ENCODE results near the gene MEFV. TPM values are rescaled to one million over a fixed set of nuclear protein-coding genes. Genes with fewer than 3 reads are reported as not detected.

The MEFV gene
- total and polyA plus RNA-seq, 10 of the 15 experiments (the other 5 are each of a cell fraction or from before 2014, with no cell fraction given): 0.03 to 0.11 (median 0.09) TPM; not detected in 5

GRCh38 chr16:3264137-3265036 is 8.0 kb upstream of the MEFV start:
- Histone ChIP-seq H3K4me2 (ENCODE audit: control insufficient read depth, insufficient read depth) (peak overlapping the region; percentile 90), H4K20me1 (ENCODE audit: control insufficient read depth, insufficient read depth) (no peaks in the 10 kb centered on the region), H3K9ac (ENCODE audit: control insufficient read depth, insufficient read depth, low read length) (peak overlapping the region; percentile 88), H3K27ac (ENCODE audit: control insufficient read depth, insufficient read depth) (peak overlapping the region; percentile 93), H3K4me1 (ENCODE audit: control insufficient read depth, insufficient read depth, low read length) (peaks cover 8% of the 10 kb centered on the region; the same call in 1 of the 2 replicates), H3K4me3 (peak overlapping the region; percentile 82), H3K36me3 (ENCODE audit: control insufficient read depth in 2 of 2, insufficient read depth in 2 of 2, low read length in 1 of 2) (no peaks in the 10 kb centered on the region), H3K9me3 (replicated peaks; ENCODE audit: control insufficient read depth, insufficient read depth, low read length) (peaks cover 3% of the 10 kb centered on the region; the same call in 2 of the 3 replicates), H2AFZ (ENCODE audit: control insufficient read depth, low read depth, low read length) (peak overlapping the region; percentile 87), H3K27me3 (replicated peaks in 1 of 2; ENCODE audit: control insufficient read depth in 2 of 2, insufficient read depth in 2 of 2, low read length in 1 of 2) (no peaks in the 10 kb centered on the region), H3K79me2 (ENCODE audit: control insufficient read depth, insufficient read depth, low read length) (no peaks in the 10 kb centered on the region)
- FAIRE-seq (peak; percentile 49), ATAC-seq (peak; percentile 96), DNase-seq (ENCODE audit: low read depth, low spot score) (peak; percentile 84)
- in situ Hi-C loops (cut with MboI) (no loop called here), intact Hi-C loops (cut with micrococcal nuclease; ENCODE audit: unreplicated experiment) (loop anchor here (1.0 to 10.0 kb wide), 5 partner anchors 19 to 238 kb away; partner anchors contain the start of genes CLUAP1, TIGD7, ZNF263 and ZNF75A)
- POLR2A ChIA-PET: interaction anchor here (1.0 to 2.2 kb wide), 2 partner anchors 19 to 136 kb away, joined by 4 to 10 read pairs; partner anchors contain the start of genes ZNF174, ZNF263 and ZSCAN32
- no TSS peak for BruUV-seq (replicated peaks)
- RAD21 ChIA-PET (ENCODE audit: unreplicated experiment): interaction anchor here (1.0 kb wide), 1 partner anchor 17 kb away, joined by 4 read pairs; no protein-coding TSS in a partner anchor
- SMC1A ChIA-PET (ENCODE audit: uncharacterized antibody, unreplicated experiment): interaction anchor here (1.0 to 1.3 kb wide), 3 partner anchors 18 to 180 kb away, joined by 3 read pairs; partner anchors contain the start of genes ZNF174 and ZSCAN32
- CTCF ChIA-PET: interaction anchor here (1.4 to 1.7 kb wide), 2 partner anchors 18 to 20 kb away, joined by 3 read pairs; no protein-coding TSS in a partner anchor
- under 1% methylated on average over 77 of the region's 77 CpGs for WGBS (ENCODE audit: insufficient coverage, insufficient replicate concordance, low lambda C conversion rate, missing lambda C conversion rate)
- TF ChIP-seq POU2F2 (IDR thresholded peaks at IDR 0.05; ENCODE audit: borderline replicate concordance, low read depth, low read length) (no peak), PRDM15 (CRISPR knock-in tag; IDR thresholded peaks at IDR 0.05) (no peak), KAT2A (conservative IDR thresholded peaks at IDR 0.05; ENCODE audit: control insufficient read depth, low read depth, low read length) (no peak), CHD2 (IDR thresholded peaks at IDR 0.05; ENCODE audit: borderline replicate concordance, low read depth, low read length) (peak; percentile 84), SIN3A (IDR thresholded peaks at IDR 0.05; ENCODE audit: low read depth, low read length) (peak; percentile 60; the same call in 1 of the 2 replicates), NR2C1 (IDR thresholded peaks at IDR 0.05) (peak; percentile 57), ZNF24 (IDR thresholded peaks at IDR 0.05) (0 out of 2 replicates have a peak, but pooled peaks have one; percentile 24), ESRRA (IDR thresholded peaks at IDR 0.05; ENCODE audit: low read length) (no peak), CBX5 (IDR thresholded peaks at IDR 0.05; ENCODE audit: low read depth) (0 out of 2 replicates have a peak, but pooled peaks have one; percentile 19), HDGF (IDR thresholded peaks at IDR 0.05) (peak; percentile 79), PAX5 (IDR thresholded peaks at IDR 0.05; ENCODE audit: borderline replicate concordance, low read depth, low read length) (peak; percentile 28; the same call in 1 of the 2 replicates), HCFC1 (IDR thresholded peaks at IDR 0.05; ENCODE audit: low read length) (peak; percentile 40; the same call in 1 of the 2 replicates)
- TF ChIP-seq, protein P1, sequence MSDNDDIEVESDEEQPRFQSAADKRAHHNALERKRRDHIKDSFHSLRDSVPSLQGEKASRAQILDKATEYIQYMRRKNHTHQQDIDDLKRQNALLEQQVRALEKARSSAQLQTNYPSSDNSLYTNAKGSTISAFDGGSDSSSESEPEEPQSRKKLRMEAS (IDR thresholded peaks at IDR 0.05; ENCODE audit: low read depth, low read length): peak; percentile 82
- TF ChIP-seq, protein P2, sequence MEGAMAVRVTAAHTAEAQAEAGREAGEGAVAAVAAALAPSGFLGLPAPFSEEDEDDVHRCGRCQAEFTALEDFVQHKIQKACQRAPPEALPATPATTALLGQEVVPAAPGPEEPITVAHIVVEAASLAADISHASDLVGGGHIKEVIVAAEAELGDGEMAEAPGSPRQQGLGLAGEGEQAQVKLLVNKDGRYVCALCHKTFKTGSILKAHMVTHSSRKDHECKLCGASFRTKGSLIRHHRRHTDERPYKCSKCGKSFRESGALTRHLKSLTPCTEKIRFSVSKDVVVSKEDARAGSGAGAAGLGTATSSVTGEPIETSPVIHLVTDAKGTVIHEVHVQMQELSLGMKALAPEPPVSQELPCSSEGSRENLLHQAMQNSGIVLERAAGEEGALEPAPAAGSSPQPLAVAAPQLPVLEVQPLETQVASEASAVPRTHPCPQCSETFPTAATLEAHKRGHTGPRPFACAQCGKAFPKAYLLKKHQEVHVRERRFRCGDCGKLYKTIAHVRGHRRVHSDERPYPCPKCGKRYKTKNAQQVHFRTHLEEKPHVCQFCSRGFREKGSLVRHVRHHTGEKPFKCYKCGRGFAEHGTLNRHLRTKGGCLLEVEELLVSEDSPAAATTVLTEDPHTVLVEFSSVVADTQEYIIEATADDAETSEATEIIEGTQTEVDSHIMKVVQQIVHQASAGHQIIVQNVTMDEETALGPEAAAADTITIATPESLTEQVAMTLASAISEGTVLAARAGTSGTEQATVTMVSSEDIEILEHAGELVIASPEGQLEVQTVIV (IDR thresholded peaks at IDR 0.05; ENCODE audit: borderline replicate concordance, partially characterized antibody): peak; percentile 28
- TF ChIP-seq, protein P3, sequence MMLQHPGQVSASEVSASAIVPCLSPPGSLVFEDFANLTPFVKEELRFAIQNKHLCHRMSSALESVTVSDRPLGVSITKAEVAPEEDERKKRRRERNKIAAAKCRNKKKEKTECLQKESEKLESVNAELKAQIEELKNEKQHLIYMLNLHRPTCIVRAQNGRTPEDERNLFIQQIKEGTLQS (IDR thresholded peaks at IDR 0.05; ENCODE audit: borderline replicate concordance, extremely low read depth, low read depth, low read length): no peak
